IMR-90 (cell line): Measurements from ENCODE around the gene ITGB2. TPM values are rescaled to one million over a fixed set of nuclear protein-coding genes. Genes with fewer than 3 reads are reported as not detected.

Source experiments
- SMC3 ChIP-seq: fragments of 150-350 bp; IDR thresholded peaks from 2 replicates; pipeline ENCODE4 v1.6.1; 2016; ENCODE audit warnings: low read depth, mild to moderate bottlenecking, antibody characterized with exemption, low read length, moderate library complexity
- polyA plus RNA-seq, 3 experiments: library from polyadenylated mRNA; depleted of rRNA; stranded (reverse); fragments of >200 nt; gene quantifications; 2 replicates each; pipeline ENCODE4 v1.2.3, GENCODE V29; 2012; ENCODE audit warnings: low replicate concordance in 1 of 3
- total RNA-seq: library from RNA; depleted of rRNA; stranded (reverse); fragments of >200 nt; gene quantifications from 2 replicates; pipeline ENCODE4 v1.2.3, GENCODE V29; 2012
- TF ChIP-seq, protein P1 (sequence below): fragments of 150-350 bp; IDR thresholded peaks from 2 replicates; pipeline ENCODE4 v1.6.1; 2016; ENCODE audit warnings: low read depth, mild to moderate bottlenecking, low read length, moderate library complexity, borderline replicate concordance
- TF ChIP-seq, protein P2 (sequence below): fragments of 150-350 bp; IDR thresholded peaks from 2 replicates; pipeline ENCODE4 v1.6.1; 2017; ENCODE audit warnings: mild to moderate bottlenecking, antibody characterized with exemption, low read length, low read depth

The ITGB2 gene
- total and polyA plus RNA-seq, 2 of the 4 experiments (the other 2 are of a cell fraction) = 0.14 TPM; not detected in 1

DNA sequence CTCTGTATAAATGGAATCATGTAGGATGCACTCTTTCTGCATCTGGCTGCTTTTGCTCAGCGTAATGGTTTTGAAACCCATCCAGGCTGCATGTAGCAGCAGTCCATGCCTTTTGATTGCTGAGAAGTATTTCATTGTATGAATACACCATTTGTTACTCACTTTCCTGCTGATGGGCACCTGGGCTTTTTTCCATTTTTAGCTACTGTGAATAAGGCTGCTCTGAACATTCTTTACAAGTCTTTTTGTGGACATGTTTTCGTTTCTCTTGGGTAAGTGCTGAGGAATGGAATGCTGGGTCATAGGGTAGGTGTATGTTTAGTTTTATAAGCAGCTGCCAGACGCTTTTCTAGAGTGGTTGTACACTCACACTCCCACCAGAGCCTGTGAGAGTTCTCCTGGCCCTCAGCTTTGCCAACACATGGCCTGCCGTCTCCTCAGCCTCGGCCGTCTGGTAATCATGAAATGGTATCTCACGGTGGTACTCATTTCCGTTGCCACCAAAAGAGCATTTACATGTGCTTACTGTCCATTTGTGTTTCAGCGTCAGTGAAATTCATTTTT is 41.8 kb upstream of the ITGB2 start (continued):
- TF ChIP-seq, protein P1, sequence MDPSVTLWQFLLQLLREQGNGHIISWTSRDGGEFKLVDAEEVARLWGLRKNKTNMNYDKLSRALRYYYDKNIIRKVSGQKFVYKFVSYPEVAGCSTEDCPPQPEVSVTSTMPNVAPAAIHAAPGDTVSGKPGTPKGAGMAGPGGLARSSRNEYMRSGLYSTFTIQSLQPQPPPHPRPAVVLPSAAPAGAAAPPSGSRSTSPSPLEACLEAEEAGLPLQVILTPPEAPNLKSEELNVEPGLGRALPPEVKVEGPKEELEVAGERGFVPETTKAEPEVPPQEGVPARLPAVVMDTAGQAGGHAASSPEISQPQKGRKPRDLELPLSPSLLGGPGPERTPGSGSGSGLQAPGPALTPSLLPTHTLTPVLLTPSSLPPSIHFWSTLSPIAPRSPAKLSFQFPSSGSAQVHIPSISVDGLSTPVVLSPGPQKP = no peak
- TF ChIP-seq, protein P2, sequence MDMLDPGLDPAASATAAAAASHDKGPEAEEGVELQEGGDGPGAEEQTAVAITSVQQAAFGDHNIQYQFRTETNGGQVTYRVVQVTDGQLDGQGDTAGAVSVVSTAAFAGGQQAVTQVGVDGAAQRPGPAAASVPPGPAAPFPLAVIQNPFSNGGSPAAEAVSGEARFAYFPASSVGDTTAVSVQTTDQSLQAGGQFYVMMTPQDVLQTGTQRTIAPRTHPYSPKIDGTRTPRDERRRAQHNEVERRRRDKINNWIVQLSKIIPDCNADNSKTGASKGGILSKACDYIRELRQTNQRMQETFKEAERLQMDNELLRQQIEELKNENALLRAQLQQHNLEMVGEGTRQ = 0 out of 2 replicates have a peak, but pooled peaks have one; percentile 18
- peak; percentile 16; the same call in 1 of the 2 replicates for TF ChIP-seq SMC3
